GM10248 (cell line): ENCODE results near the gene SFTA2.

Experiments
- CTCF ChIA-PET: fragments of 300-600 bp; sonication (Branson Sonifier 250); formaldehyde crosslinking; extraction: SDS; loops from one replicate; lab custom pipeline; 2021; ENCODE audit warnings: antibody characterized with exemption; lab: Yijun Ruan, JAX
- POLR2A ChIA-PET: fragments of 350-650 bp; sonication (Branson Sonifier 250); formaldehyde crosslinking; extraction: SDS; loops from one replicate; lab custom pipeline; 2020; ENCODE audit warnings: antibody characterized with exemption; lab: Yijun Ruan, JAX
- DNase-seq: peaks from one replicate; pipeline ENCODE4 v3.0.0; 2012; ENCODE audit errors: extremely low spot score
- TF ChIP-seq, protein P1 (sequence below): IDR thresholded peaks from 2 replicates; pipeline ENCODE4 v1.5.1; 2012; ENCODE audit warnings: mild to moderate bottlenecking, low read depth; ENCODE audit errors: extremely low read depth, missing control alignments, control extremely low read depth

Gene SFTA2

DNA sequence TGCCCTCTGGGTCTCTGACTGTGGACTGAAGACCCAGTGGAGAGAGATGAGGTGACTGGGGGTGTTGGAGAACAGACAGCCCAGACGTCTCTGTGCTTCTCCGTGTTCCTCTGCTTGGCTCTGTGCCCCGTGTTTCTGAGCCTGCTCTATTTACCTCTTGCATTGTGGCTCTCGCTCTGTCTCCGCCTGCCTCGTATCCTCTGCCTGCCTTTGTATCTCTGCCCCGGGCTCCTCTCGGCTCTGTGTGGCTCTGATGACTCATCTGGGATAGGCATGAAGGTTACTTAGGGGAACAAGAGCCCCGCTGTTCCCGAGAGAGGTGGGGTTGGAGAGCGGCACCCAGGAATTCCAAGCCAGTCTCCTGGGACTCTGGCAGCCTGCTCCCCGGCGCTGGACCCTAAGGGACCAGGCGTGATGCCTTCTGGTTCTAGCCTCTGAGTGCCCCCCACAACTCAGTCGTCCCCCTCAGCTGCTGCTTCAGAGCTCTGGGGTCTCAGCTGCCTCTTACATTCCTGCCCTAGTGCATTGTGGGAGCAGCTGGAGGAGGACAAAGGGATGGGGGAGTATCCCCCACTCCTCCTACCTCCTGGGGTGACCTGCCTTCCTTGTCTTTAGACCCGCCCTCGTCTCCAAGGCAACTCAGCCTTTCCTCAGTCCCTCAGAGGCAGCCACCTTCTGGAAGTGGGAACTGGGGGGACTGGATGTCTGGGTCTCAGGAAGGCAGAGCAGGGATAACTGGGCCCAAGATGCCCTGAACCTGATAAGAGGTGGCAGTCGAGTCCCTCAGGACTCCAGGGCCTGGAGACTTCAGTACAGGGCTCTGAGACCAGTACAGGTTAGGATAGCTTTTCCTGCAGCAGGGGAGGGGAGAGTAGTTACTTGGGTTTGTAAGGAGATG lies 45.7 kb downstream of the SFTA2 start:
- CTCF ChIA-PET, result interaction anchor here (1.3 to 5.8 kb wide), 4 partner anchors 9 to 65 kb away, joined by 4 to 34 read pairs (median 28); partner anchors contain the start of gene VARS2
- POLR2A ChIA-PET, result no interaction called here
- TF ChIP-seq, protein P1, sequence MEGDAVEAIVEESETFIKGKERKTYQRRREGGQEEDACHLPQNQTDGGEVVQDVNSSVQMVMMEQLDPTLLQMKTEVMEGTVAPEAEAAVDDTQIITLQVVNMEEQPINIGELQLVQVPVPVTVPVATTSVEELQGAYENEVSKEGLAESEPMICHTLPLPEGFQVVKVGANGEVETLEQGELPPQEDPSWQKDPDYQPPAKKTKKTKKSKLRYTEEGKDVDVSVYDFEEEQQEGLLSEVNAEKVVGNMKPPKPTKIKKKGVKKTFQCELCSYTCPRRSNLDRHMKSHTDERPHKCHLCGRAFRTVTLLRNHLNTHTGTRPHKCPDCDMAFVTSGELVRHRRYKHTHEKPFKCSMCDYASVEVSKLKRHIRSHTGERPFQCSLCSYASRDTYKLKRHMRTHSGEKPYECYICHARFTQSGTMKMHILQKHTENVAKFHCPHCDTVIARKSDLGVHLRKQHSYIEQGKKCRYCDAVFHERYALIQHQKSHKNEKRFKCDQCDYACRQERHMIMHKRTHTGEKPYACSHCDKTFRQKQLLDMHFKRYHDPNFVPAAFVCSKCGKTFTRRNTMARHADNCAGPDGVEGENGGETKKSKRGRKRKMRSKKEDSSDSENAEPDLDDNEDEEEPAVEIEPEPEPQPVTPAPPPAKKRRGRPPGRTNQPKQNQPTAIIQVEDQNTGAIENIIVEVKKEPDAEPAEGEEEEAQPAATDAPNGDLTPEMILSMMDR, result no peak
- DNase-seq, result peak; percentile 12

DNA sequence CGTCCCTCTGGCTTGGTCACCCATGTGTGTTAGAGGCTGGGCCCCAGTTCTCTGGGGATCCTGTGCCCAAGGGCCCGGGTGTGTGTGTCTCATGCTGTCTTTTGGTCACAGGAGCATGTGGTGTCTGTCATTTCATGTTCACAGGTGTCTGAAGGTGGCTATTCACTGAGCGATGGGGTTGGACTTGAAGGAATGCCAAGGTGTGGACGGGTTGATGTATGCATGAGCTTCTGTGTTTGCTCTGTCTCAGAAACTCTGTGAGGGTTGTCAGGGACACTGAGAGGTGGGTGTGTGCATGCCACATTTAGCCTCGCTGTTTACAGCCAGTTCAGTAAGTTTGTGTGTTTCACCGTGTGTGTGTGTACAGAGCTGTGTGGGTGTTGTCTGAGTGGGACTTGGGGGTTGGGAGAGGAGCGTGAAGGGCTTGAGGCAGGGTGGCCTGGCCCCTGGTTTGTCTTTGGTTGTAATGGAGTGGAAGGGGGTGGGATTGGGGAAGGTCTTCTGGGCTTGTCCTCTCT lies 46.4 kb downstream of the SFTA2 start:
- TF ChIP-seq, protein P1, result no peak
- ChIA-PET CTCF (interaction anchor here (1.3 to 5.8 kb wide), 5 partner anchors 11 to 194 kb away, joined by 4 to 34 read pairs (median 27); partner anchors contain the start of gene VARS2), POLR2A (no interaction called here)
- peak; percentile 32 for DNase-seq

DNA sequence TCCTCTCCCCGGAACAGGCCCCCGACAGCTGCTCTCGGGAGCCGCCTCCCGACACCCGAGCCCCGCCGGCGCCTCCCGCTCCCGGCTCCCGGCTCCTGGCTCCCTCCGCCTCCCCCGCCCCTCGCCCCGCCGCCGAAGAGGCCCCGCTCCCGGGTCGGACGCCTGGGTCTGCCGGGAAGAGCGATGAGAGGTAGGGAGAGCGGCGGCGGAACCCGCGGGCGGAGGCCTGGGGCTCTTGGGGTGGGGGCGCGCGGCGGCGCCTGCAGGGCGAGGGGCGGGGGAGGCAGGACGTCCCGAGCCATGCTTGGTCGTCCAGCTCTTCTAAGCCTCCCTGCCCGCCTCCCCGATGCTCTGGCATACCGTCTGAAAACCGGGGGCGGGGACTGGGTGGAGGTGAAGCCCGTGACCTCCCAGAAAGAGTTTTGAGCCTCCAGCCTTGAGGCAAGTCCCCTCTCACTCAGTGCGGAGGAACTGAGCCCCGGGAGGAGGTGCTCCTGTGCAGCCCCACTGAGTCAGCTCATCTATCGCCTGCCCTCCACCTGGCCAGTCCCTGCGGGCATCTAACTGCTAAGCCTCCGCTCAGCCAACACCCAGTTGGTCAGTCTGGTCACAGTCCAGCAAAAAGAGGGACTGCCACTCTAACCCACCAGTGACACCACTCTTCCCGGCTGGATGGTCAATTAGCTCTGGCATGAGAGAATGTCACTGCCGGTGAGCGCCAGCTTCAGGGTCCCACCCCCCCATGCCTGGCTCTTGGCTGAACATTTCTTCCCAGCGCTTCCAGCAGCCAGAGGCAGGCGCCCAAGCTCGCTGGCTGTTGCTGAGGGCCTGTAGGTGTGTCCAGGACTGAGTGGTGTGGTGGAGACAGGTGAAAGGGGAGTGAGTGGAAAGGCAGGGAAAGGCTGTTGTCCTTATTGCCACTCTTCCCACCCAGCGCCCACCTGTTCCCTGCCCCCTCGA lies 47.2 kb downstream of the SFTA2 start:
- CTCF ChIA-PET, result interaction anchor here (0.9 to 5.8 kb wide), 8 partner anchors 12 to 203 kb away, joined by 3 to 34 read pairs (median 10); partner anchors contain the start of gene VARS2

DNA sequence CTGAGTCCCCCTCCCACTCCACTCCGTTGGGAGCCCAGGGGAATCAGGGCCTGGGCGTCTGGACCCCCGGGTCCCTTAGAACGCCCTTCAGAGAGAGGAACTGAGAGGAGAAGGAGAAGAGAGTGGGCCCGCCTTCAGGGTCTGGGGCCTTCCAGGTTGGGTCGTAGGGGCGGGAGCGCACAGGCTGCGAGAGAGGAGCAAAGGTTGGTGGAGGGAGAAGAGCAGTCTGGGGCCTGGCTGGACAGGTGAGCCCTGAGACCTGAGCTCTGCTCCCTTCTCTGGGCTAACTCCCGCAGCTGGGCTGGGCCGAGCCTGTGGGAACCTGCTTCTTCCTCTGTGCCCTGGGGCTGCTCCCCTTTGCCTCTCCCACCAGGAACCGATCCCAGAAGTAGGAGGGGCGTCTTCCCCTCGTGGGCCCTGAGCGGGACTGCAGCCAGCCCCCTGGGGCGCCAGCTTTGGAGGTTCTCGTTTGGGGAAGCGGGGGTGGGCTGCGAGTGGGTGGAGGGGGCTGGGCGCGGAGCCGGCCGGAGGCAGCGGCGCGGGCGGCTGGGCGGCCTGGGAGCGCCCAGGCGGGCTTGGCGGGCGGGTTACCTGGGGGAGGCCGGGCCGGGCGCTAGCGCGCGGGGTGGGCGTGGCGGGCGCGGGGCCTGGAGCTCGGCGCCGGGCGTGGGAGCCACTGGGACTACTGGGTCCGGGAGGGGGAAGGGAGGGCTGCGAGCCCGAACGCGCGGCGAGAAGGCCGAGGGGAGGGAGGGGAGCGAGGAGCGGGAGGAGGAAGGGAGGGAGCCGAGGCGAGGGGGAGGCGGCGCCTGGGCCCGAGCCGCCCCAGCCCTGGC lies 48.1 kb downstream of the SFTA2 start, which contains the start of gene DDR1:
Gene DDR1 (plus strand): TSS at position 835 of the 836 bp plus-strand sequence. CDS start 4,211 bp downstream, outside the sequence.
- TF ChIP-seq, protein P1, result no peak
- POLR2A ChIA-PET, result interaction anchor here (0.6 kb wide), 1 partner anchor 57 kb away, joined by 4 read pairs; no protein-coding TSS in a partner anchor
- CTCF ChIA-PET, result interaction anchor here (0.9 to 5.8 kb wide), 10 partner anchors 13 to 205 kb away, joined by 3 to 34 read pairs (median 6); partner anchors contain the start of gene VARS2
- peak; percentile 84 for DNase-seq

More for the DNA sequence above, 47.2 kb downstream of the SFTA2 start:
- POLR2A ChIA-PET, result no interaction called here
- DNase-seq, result peak; percentile 77
- TF ChIP-seq, protein P1, result no peak

DNA sequence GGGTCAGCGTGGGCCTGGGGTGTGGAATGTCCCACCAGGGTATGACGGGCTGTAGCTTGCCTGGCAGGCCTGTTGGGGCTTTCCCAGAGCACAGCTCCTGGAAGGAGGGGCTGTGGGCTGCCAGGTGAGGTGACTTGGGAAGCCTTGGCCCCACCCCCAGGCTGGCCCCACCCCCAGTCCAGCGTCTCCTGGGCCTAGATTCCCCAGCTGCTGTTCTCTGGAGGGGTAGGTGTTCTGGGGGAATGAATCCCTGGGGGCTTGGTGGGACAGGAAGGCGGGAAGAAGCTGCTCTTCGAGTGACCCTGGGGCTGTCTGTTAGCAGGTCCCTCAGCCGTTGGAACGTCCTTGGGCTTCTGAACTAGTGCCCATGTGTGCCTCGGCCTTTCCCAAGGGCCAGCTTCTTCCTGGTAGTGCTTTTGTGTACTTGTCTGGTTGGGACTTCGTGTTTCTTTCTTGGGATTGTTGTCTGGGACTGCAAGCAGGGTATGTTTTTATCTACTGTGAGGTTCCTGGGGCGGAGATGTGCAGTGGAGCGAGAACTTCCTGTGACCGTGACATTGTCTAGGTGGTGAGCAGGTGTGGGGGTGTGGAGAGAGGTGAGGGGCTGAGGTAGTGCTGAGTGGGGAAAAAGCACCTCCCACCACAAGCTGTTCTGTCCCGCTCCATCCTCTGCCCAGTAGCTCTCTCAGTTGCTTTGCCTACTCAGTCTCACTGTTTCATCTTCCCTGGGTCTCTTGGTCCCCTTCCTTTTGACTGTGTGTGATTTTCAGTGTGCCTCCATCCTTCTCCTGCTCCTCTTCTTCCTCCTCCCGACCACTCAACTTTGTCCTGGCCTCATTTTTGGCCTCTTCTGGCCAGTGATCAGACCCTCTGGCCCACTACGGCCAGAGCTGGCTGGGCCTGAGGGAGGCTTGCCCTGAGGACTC lies 48.9 kb downstream of the SFTA2 start:
- POLR2A ChIA-PET, result interaction anchor here (0.6 to 1.4 kb wide), 3 partner anchors 56 to 479 kb away, joined by 3 to 4 read pairs (median 4); partner anchors contain the start of gene IER3
- CTCF ChIA-PET, result interaction anchor here (1.0 to 5.8 kb wide), 8 partner anchors 31 to 204 kb away, joined by 5 to 34 read pairs (median 10); partner anchors contain the start of gene VARS2

More for the DNA sequence above, 48.9 kb downstream of the SFTA2 start:
- TF ChIP-seq, protein P1, result no peak
- DNase-seq, result peak; percentile 74
